Measurements from ENCODE around the gene ACTN2.

DNA sequence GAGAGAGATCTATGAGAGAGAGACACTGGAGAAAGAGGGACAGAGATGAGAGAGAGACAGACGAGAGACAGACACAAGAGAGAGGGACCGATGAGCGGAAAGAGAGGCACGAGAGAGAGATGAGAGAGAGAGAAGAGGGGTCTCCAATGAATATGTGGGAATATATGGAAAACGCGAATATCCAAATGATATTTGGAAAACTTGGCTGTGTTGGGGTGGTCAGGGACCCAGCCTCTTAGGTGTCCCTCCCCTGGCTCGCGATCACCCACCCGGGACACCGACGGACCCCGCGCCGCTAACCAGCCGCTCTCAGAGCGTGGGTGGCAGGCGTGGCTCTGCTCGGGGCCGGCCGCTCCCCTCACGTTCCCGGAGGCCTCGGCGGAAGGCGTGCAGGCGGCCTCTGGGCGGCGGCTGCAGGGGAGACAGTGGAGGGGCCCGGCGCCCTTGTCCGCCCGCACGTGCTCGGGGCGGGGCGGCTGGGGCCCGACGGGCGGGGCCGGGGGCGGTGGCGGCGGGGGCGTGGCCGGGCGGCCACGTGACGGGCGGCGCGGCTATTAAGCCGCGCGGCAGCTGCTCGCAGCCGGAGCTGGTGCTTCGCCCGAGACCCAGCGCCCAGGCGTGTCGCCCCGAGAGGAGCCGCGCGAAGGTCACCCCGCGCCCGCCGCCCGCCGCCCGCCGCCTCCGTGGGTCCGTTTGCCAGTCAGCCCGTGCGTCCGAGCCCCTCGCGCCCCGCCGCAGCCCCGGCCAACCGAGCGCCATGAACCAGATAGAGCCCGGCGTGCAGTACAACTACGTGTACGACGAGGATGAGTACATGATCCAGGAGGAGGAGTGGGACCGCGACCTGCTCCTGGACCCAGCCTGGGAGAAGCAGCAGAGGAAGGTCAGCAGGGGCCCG, at the start of gene ACTN2:
- TF ChIP-seq, protein P1, sequence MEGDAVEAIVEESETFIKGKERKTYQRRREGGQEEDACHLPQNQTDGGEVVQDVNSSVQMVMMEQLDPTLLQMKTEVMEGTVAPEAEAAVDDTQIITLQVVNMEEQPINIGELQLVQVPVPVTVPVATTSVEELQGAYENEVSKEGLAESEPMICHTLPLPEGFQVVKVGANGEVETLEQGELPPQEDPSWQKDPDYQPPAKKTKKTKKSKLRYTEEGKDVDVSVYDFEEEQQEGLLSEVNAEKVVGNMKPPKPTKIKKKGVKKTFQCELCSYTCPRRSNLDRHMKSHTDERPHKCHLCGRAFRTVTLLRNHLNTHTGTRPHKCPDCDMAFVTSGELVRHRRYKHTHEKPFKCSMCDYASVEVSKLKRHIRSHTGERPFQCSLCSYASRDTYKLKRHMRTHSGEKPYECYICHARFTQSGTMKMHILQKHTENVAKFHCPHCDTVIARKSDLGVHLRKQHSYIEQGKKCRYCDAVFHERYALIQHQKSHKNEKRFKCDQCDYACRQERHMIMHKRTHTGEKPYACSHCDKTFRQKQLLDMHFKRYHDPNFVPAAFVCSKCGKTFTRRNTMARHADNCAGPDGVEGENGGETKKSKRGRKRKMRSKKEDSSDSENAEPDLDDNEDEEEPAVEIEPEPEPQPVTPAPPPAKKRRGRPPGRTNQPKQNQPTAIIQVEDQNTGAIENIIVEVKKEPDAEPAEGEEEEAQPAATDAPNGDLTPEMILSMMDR (IDR thresholded peaks at IDR 0.05; ENCODE audit: low read depth, low read length), result no peak
- TF ChIP-seq EZH2phosphoT487 (IDR thresholded peaks at IDR 0.05; ENCODE audit: low read depth), result no peak
